DND-41 (cell line): ENCODE data around the gene VAC14.

Experiments
- CTCF ChIP-seq: IDR thresholded peaks from 2 replicates; pipeline ENCODE4 v1.5.1; 2012; ENCODE audit warnings: borderline replicate concordance, low read length, moderate library complexity, mild to moderate bottlenecking; ENCODE audit not compliant: poor library complexity, severe bottlenecking; ENCODE audit errors: extremely low read depth
- EZH2 ChIP-seq: IDR thresholded peaks from 3 replicates; pipeline ENCODE4 v1.6.1; 2012; ENCODE audit warnings: borderline replicate concordance, low read depth, mild to moderate bottlenecking, moderate library complexity, low read length, inconsistent platforms; ENCODE audit not compliant: severe bottlenecking

- TF ChIP-seq CTCF: no peak
- no peak for TF ChIP-seq EZH2
These were observed 4.8 kb upstream of the VAC14 start for GRCh38 chr16:70805787-70806186.
